HG03342 (cell line): ENCODE measurements around the gene ZC3H18.

Experiments used
- ATAC-seq: cut with Tn5 transposase; IDR thresholded peaks from one replicate; pipeline ENCODE4 v1.9.1; 2021; ENCODE audit warnings: mild to moderate bottlenecking, moderate library complexity; ENCODE audit not compliant: unreplicated experiment

Gene ZC3H18

GRCh38 chr16:88578446-88579313, 8.5 kb downstream of the ZC3H18 start:
- no peak for ATAC-seq

- no peak for ATAC-seq
These were observed 10.2 kb downstream of the ZC3H18 start for GRCh38 chr16:88580371-88580770.

- ATAC-seq: no peak
These were observed 10.8 kb downstream of the ZC3H18 start for GRCh38 chr16:88581033-88581432.

GRCh38 chr16:88582912-88583575, 12.8 kb downstream of the ZC3H18 start:
- no peak for ATAC-seq

GRCh38 chr16:88584676-88585075, 14.5 kb downstream of the ZC3H18 start:
- ATAC-seq: no peak

- ATAC-seq: no peak
These were observed 15.1 kb downstream of the ZC3H18 start for GRCh38 chr16:88585269-88585668.

- no peak for ATAC-seq
These were observed 15.9 kb downstream of the ZC3H18 start for GRCh38 chr16:88585927-88586581.

- ATAC-seq: no peak
These were observed 17.9 kb downstream of the ZC3H18 start for GRCh38 chr16:88588148-88588547.

GRCh38 chr16:88588754-88589153, 18.6 kb downstream of the ZC3H18 start:
- ATAC-seq: no peak

GRCh38 chr16:88589441-88589840, 19.2 kb downstream of the ZC3H18 start:
- ATAC-seq: no peak

GRCh38 chr16:88591577-88592021, 21.4 kb downstream of the ZC3H18 start:
- no peak for ATAC-seq

- no peak for ATAC-seq
These were observed 22.9 kb downstream of the ZC3H18 start for GRCh38 chr16:88593061-88593460.

- no peak for ATAC-seq
These were observed 23.3 kb downstream of the ZC3H18 start for GRCh38 chr16:88593489-88593888.

- no peak for ATAC-seq
These were observed 23.7 kb downstream of the ZC3H18 start for GRCh38 chr16:88593910-88594309.

- ATAC-seq: no peak
These were observed 24.9 kb downstream of the ZC3H18 start for GRCh38 chr16:88595101-88595500.

GRCh38 chr16:88595921-88596320, 25.7 kb downstream of the ZC3H18 start:
- no peak for ATAC-seq

GRCh38 chr16:88596483-88596882, 26.3 kb downstream of the ZC3H18 start:
- ATAC-seq: no peak

- no peak for ATAC-seq
These were observed 27.8 kb downstream of the ZC3H18 start for GRCh38 chr16:88597856-88598491.

- no peak for ATAC-seq
These were observed 29.0 kb downstream of the ZC3H18 start for GRCh38 chr16:88599092-88599733.

- ATAC-seq: no peak
These were observed 29.8 kb downstream of the ZC3H18 start for GRCh38 chr16:88599825-88600538.
